ENCODE data around the gene AAK1.
"Not testable (repeated sequence)": the region's sequence is repeated elsewhere in the genome, so short reads cannot be mapped to it uniquely, and the experiment has no call there.

The AAK1 gene

DNA sequence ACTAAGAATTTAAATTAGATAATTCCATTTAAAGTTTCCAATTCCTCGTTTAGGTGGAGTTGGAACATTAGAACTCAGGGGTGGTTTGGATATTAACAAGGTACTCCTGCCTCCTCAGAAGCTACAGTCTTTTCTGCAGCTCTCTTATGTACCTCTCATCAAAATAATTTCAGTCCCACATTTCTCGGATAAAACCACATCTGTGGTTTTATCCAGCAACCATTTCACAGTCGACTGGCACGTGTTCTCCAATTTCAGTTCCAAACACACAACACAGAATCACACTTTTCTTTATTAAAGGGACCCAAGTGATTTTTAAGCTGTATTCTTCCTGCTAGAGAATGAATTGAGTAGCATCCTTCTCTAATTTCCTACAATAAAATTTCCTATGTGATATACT, 183.6 kb downstream of the AAK1 start:
- Histone ChIP-seq H3K9me3 (ENCODE audit: control insufficient read depth, insufficient read depth, low read length) (no peaks in the 10 kb centered on the region), H3K4me1 (ENCODE audit: control insufficient read depth, insufficient read depth, low read length) (no peaks in the 10 kb centered on the region), H3K27ac (ENCODE audit: low read depth, low read length) (no peak overlapping the region), H3K36me3 (ENCODE audit: control insufficient read depth, insufficient read depth, low read length) (no peaks in the 10 kb centered on the region), H3K27me3 (ENCODE audit: control insufficient read depth, insufficient read depth, low read length) (no peaks in the 10 kb centered on the region), H3K9ac (ENCODE audit: low read depth, low read length) (no peak overlapping the region), H3K4me3 (ENCODE audit: low read depth, low read length) (no peak overlapping the region)

GRCh38 chr2:69456950-69457445, 186.5 kb downstream of the AAK1 start:
- Histone ChIP-seq H3K4me1 (ENCODE audit: control insufficient read depth, insufficient read depth, low read length) (peaks cover 6% of the 10 kb centered on the region), H3K9me3 (ENCODE audit: control insufficient read depth, insufficient read depth, low read length) (no peaks in the 10 kb centered on the region), H3K27ac (ENCODE audit: low read depth, low read length) (no peak overlapping the region), H3K36me3 (ENCODE audit: control insufficient read depth, insufficient read depth, low read length) (no peaks in the 10 kb centered on the region), H3K4me3 (ENCODE audit: low read depth, low read length) (no peak overlapping the region), H3K9ac (ENCODE audit: low read depth, low read length) (no peak overlapping the region), H3K27me3 (ENCODE audit: control insufficient read depth, insufficient read depth, low read length) (no peaks in the 10 kb centered on the region)

DNA sequence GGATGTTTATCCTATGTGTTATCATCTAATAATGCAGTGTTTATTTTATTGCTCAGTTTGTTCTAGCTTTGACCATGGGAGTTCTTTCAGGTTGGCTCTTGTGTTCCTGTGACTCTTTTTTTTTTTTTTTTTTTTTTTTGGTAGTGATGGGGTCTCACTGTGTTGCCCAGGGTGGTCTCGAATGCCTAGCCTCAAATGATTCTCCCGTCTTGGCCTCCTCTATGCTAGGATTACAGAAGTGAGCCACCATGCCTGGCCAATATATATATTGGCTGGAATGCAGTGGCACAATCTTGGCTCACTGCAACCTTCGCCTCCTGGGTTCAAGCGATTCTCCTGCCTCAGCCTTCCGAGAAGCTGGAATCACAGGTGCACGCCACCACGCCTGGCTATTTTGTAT, 187.4 kb downstream of the AAK1 start:
- H3K4me3 ChIP-seq (ENCODE audit: low read depth, low read length) = no peak overlapping the region
- H3K27ac ChIP-seq (ENCODE audit: low read depth, low read length) = no peak overlapping the region
- H3K9me3 ChIP-seq (ENCODE audit: control insufficient read depth, insufficient read depth, low read length) = no peaks in the 10 kb centered on the region
- peaks cover 13% of the 10 kb centered on the region for H3K4me1 ChIP-seq (ENCODE audit: control insufficient read depth, insufficient read depth, low read length)
- no peaks in the 10 kb centered on the region for H3K36me3 ChIP-seq (ENCODE audit: control insufficient read depth, insufficient read depth, low read length)
- H3K27me3 ChIP-seq (ENCODE audit: control insufficient read depth, insufficient read depth, low read length) = no peaks in the 10 kb centered on the region
- H3K9ac ChIP-seq (ENCODE audit: low read depth, low read length) = no peak overlapping the region

- Histone ChIP-seq H3K9me3 (ENCODE audit: control insufficient read depth, insufficient read depth, low read length) (no peaks in the 10 kb centered on the region), H3K36me3 (ENCODE audit: control insufficient read depth, insufficient read depth, low read length) (no peaks in the 10 kb centered on the region), H3K27ac (ENCODE audit: low read depth, low read length) (no peak overlapping the region), H3K4me1 (ENCODE audit: control insufficient read depth, insufficient read depth, low read length) (peaks cover 24% of the 10 kb centered on the region), H3K4me3 (ENCODE audit: low read depth, low read length) (no peak overlapping the region), H3K27me3 (ENCODE audit: control insufficient read depth, insufficient read depth, low read length) (no peaks in the 10 kb centered on the region), H3K9ac (ENCODE audit: low read depth, low read length) (no peak overlapping the region)
Measured at GRCh38 chr2:69454976-69455375, 188.6 kb downstream of the AAK1 start.

DNA sequence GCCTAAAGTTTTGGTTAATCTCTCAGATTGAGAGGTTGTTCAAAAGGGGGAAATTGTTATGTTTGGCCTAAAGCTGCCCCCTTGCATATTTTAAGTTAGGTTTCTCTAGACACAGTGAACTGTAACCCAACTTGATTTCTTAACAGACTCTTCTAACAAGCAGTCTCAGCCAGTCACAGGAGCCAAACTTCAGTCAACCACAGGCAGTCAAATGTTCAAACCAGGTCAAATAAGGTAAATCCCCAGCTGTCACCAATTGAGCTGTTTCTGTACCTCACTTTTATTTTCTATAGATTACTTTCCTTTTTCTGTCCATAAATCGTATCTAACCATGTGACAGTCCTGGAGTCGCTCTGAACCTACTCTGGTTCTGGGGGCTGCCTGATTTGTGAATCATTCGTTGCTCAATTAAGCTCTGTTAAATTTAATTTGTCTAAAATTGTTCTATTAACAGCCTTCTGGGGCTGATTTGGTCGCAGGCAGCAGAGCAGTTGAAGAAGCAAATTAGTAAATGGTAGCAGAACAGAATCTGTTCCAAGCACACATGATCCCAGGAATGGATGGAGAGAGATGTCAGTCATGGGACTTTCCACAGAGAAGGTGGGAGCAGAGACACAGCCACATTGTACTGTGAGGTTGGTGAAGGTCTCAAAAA, 189.9 kb downstream of the AAK1 start:
- Histone ChIP-seq H3K9ac (ENCODE audit: low read depth, low read length) (no peak overlapping the region), H3K27ac (ENCODE audit: low read depth, low read length) (no peak overlapping the region), H3K27me3 (ENCODE audit: control insufficient read depth, insufficient read depth, low read length) (no peaks in the 10 kb centered on the region), H3K9me3 (ENCODE audit: control insufficient read depth, insufficient read depth, low read length) (no peaks in the 10 kb centered on the region), H3K4me3 (ENCODE audit: low read depth, low read length) (no peak overlapping the region), H3K36me3 (ENCODE audit: control insufficient read depth, insufficient read depth, low read length) (no peaks in the 10 kb centered on the region), H3K4me1 (ENCODE audit: control insufficient read depth, insufficient read depth, low read length) (peaks cover 34% of the 10 kb centered on the region)

DNA sequence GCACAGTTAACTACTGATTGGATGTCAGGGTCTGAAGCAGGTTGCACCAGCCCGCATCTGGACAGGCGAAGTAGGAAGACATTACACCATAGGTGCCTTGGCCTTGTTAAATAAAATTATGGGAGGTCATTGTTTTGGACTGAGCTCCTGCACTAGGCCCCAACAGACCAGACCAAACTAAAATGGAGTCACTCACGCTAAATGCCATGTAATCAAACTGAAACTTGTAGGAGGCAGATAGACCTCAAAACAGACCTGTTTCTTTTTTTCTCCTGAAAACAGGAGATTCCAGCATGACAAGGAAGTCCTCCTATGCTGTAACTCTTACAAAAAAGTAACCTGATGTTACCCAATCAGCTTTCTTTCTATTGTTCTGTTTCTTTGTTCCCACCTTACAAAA, 190.9 kb downstream of the AAK1 start:
- no peak overlapping the region for H3K27ac ChIP-seq (ENCODE audit: low read depth, low read length)
- no peaks in the 10 kb centered on the region for H3K36me3 ChIP-seq (ENCODE audit: control insufficient read depth, insufficient read depth, low read length)
- no peaks in the 10 kb centered on the region for H3K9me3 ChIP-seq (ENCODE audit: control insufficient read depth, insufficient read depth, low read length)
- no peak overlapping the region for H3K4me3 ChIP-seq (ENCODE audit: low read depth, low read length)
- no peaks in the 10 kb centered on the region for H3K27me3 ChIP-seq (ENCODE audit: control insufficient read depth, insufficient read depth, low read length)
- no peak overlapping the region for H3K9ac ChIP-seq (ENCODE audit: low read depth, low read length)
- peaks cover 36% of the 10 kb centered on the region for H3K4me1 ChIP-seq (ENCODE audit: control insufficient read depth, insufficient read depth, low read length)

GRCh38 chr2:69450735-69451416, 192.7 kb downstream of the AAK1 start:
- H3K4me3 ChIP-seq (ENCODE audit: low read depth, low read length) = peak overlapping the region; percentile 13
- no peaks in the 10 kb centered on the region for H3K27me3 ChIP-seq (ENCODE audit: control insufficient read depth, insufficient read depth, low read length)
- H3K27ac ChIP-seq (ENCODE audit: low read depth, low read length) = peak overlapping the region; percentile 76
- no peaks in the 10 kb centered on the region for H3K36me3 ChIP-seq (ENCODE audit: control insufficient read depth, insufficient read depth, low read length)
- peaks cover 36% of the 10 kb centered on the region for H3K4me1 ChIP-seq (ENCODE audit: control insufficient read depth, insufficient read depth, low read length)
- H3K9me3 ChIP-seq (ENCODE audit: control insufficient read depth, insufficient read depth, low read length) = no peaks in the 10 kb centered on the region
- no peak overlapping the region; the same call in 1 of the 2 replicates for H3K9ac ChIP-seq (ENCODE audit: low read depth, low read length)

GRCh38 chr2:69449906-69450305, 193.6 kb downstream of the AAK1 start:
- no peaks in the 10 kb centered on the region for H3K27me3 ChIP-seq (ENCODE audit: control insufficient read depth, insufficient read depth, low read length)
- no peak overlapping the region; the same call in 1 of the 2 replicates for H3K9ac ChIP-seq (ENCODE audit: low read depth, low read length)
- no peaks in the 10 kb centered on the region for H3K36me3 ChIP-seq (ENCODE audit: control insufficient read depth, insufficient read depth, low read length)
- peak overlapping the region; percentile 13; the same call in 1 of the 2 replicates for H3K4me3 ChIP-seq (ENCODE audit: low read depth, low read length)
- peak overlapping the region; percentile 76 for H3K27ac ChIP-seq (ENCODE audit: low read depth, low read length)
- H3K9me3 ChIP-seq (ENCODE audit: control insufficient read depth, insufficient read depth, low read length) = no peaks in the 10 kb centered on the region
- peaks cover 36% of the 10 kb centered on the region for H3K4me1 ChIP-seq (ENCODE audit: control insufficient read depth, insufficient read depth, low read length)

- H3K36me3 ChIP-seq (ENCODE audit: control insufficient read depth, insufficient read depth, low read length); H3K4me3 ChIP-seq (ENCODE audit: low read depth, low read length); H3K9me3 ChIP-seq (ENCODE audit: control insufficient read depth, insufficient read depth, low read length); H3K27ac ChIP-seq (ENCODE audit: low read depth, low read length); H3K9ac ChIP-seq (ENCODE audit: low read depth, low read length); H3K4me1 ChIP-seq (ENCODE audit: control insufficient read depth, insufficient read depth, low read length); H3K27me3 ChIP-seq (ENCODE audit: control insufficient read depth, insufficient read depth, low read length): not testable (repeated sequence)
Measured at GRCh38 chr2:69443673-69444072, 199.9 kb downstream of the AAK1 start.

DNA sequence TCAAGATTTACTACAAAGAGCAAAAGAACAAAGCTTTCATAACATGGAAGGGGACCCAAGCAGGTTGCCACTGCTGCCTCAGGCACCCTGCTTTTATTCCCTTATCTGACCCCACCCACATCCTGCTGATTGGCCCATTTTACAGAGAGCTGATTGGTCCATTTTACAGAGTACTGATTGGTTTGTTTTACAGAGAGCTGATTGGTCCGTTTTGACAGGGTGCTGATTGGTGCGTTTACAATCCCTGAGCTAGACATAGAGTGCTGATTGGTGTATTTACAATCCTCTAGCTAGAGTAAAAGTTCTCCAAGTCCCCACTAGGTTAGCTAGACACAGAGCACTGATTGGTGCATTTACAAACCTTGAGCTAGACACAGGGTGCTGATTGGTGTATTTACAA, 204.0 kb downstream of the AAK1 start:
- H3K4me1 ChIP-seq (ENCODE audit: control insufficient read depth, insufficient read depth, low read length) = peaks cover 26% of the 10 kb centered on the region
- not testable (repeated sequence) for H3K9me3 ChIP-seq (ENCODE audit: control insufficient read depth, insufficient read depth, low read length)

GRCh38 chr2:69438580-69438979, 205.0 kb downstream of the AAK1 start:
- peaks cover 27% of the 10 kb centered on the region for H3K4me1 ChIP-seq (ENCODE audit: control insufficient read depth, insufficient read depth, low read length)
- H3K27ac ChIP-seq (ENCODE audit: low read depth, low read length) = no peak overlapping the region
- H3K9ac ChIP-seq (ENCODE audit: low read depth, low read length) = no peak overlapping the region

More for the DNA sequence above, 204.0 kb downstream of the AAK1 start:
- not testable (repeated sequence) for H3K27ac ChIP-seq (ENCODE audit: low read depth, low read length); H3K9ac ChIP-seq (ENCODE audit: low read depth, low read length); H3K36me3 ChIP-seq (ENCODE audit: control insufficient read depth, insufficient read depth, low read length); H3K4me3 ChIP-seq (ENCODE audit: low read depth, low read length); H3K27me3 ChIP-seq (ENCODE audit: control insufficient read depth, insufficient read depth, low read length)

More at GRCh38 chr2:69438580-69438979, 205.0 kb downstream of the AAK1 start:
- Histone ChIP-seq H3K27me3 (ENCODE audit: control insufficient read depth, insufficient read depth, low read length) (no peaks in the 10 kb centered on the region), H3K36me3 (ENCODE audit: control insufficient read depth, insufficient read depth, low read length) (no peaks in the 10 kb centered on the region), H3K9me3 (ENCODE audit: control insufficient read depth, insufficient read depth, low read length) (no peaks in the 10 kb centered on the region), H3K4me3 (ENCODE audit: low read depth, low read length) (no peak overlapping the region)
